NCI-H2196 treated with DMSO at 0.1 percent for 48 hours (cell line): Measurements from ENCODE around the gene ATP6V0A4.
"Not testable (repeated sequence)": the region's sequence is repeated elsewhere in the genome, so short reads cannot be mapped to it uniquely, and the experiment has no call there.

Experiments used
- DNase-seq: peaks from one replicate; lab custom pipeline; 2025; ENCODE audit not compliant: unreplicated experiment; lab: John Stamatoyannopoulos, UW

Gene ATP6V0A4

GRCh38 chr7:138752518-138753149 is 45.4 kb downstream of the ATP6V0A4 start:
- peak; percentile 95 for DNase-seq

GRCh38 chr7:138750901-138751464 is 47.0 kb downstream of the ATP6V0A4 start:
- DNase-seq: no peak

GRCh38 chr7:138750473-138750872 is 47.5 kb downstream of the ATP6V0A4 start:
- no peak for DNase-seq

- DNase-seq: no peak
Observed at GRCh38 chr7:138749960-138750359, 48.0 kb downstream of the ATP6V0A4 start.

DNA sequence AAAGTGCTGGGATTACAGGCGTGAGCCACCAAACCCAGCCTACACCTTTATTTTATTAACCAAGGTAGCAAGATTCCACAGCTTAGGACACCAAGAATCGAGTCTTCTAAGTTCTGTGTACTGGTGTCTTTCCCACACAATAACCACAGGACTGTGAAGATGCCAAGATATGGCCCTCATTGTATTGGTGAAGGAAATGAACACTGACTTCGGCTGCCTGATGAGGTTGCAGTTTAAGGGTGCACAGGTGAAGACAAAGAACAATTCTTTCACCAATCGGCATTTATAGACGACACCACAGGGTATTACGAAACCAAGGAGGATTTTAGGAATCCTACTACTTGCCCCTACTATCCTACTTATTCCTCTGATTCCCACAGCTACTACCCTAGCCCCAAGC is 49.3 kb downstream of the ATP6V0A4 start:
- DNase-seq: no peak

- no peak for DNase-seq
Observed at GRCh38 chr7:138746073-138746472, 51.9 kb downstream of the ATP6V0A4 start.

- DNase-seq: no peak
Observed at GRCh38 chr7:138745189-138745588, 52.8 kb downstream of the ATP6V0A4 start.

DNA sequence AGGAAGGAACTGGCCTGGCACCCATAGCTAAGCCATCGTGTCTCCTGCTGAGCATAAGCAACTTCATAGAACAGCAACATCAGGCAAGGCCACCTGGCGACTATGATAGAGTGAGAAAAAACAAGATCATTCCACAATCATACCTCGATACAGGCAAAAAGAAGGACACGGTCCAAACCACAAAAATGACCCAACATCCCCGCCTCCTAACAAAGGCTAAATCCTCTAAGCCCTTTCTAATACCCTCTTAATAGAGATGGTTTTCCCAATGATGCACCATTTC is 56.6 kb downstream of the ATP6V0A4 start:
- DNase-seq: no peak

GRCh38 chr7:138739859-138740258 is 58.1 kb downstream of the ATP6V0A4 start:
- no peak for DNase-seq

- DNase-seq: peak; percentile 69
Observed at GRCh38 chr7:138738551-138739335, 59.3 kb downstream of the ATP6V0A4 start.

GRCh38 chr7:138738114-138738513 is 59.9 kb downstream of the ATP6V0A4 start:
- no peak for DNase-seq

DNA sequence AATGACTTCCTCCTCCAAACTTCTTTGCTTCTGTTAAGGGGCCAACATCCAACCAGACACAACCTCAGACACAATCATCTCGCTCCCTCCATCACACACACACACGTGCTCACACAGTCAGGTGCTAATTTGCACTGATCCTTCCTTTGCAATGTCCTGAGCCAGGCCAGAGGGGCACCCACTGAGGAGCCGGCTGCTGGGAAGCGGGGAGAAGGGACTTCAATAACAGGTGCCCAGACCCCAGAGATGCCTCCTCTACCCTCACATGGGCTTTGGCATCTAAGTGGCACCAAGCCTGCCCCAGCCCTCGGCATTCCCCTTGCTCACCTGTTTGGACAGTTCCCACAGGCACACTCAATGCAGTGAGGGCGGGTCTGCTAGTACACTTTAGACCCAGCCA is 62.6 kb downstream of the ATP6V0A4 start:
- no peak for DNase-seq

- not testable (repeated sequence) for DNase-seq
Observed at GRCh38 chr7:138731733-138732132, 66.3 kb downstream of the ATP6V0A4 start.

GRCh38 chr7:138729444-138729843 is 68.6 kb downstream of the ATP6V0A4 start:
- DNase-seq: no peak

- no peak for DNase-seq
Observed at GRCh38 chr7:138727336-138728099, 70.5 kb downstream of the ATP6V0A4 start.

GRCh38 chr7:138726288-138726687 is 71.7 kb downstream of the ATP6V0A4 start:
- no peak for DNase-seq

DNA sequence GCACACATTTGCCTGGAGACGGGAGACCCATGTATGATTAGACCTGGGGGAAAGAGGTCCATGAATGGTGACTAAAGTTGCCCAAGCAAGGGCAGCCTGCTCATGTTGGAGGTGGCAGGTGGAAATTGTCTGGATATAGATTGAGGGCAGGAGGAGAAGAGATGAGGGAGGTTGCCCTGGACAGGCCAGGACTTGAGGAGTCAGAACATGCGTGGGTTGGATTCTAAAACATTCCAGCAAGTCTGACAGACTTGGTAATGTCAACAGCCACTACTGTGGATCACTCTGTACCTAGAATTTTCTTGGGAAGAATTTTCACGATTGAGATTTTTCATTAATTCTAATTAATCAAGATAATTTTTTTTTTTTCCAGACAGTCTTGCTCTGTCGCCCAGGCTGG is 77.7 kb downstream of the ATP6V0A4 start:
- DNase-seq: no peak

DNA sequence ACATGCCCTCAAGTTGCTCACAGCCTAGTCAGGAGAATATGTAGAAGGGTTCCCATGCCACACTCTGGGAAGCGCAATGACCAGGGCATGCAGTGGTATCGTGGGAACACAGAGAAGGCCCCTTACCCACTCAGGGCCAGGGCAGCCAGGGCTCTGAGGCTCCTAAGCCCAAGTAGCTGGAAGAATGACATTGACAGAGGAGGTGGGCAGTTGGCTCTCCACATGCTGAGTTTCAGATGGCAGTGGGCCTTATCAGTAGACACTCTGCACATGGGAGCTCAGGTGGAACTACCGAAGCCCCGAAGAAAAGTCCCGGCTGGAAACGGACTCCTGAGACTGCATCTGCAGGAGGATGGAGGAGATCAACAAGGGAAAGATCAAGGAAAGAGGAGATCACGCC is 81.1 kb downstream of the ATP6V0A4 start:
- DNase-seq: no peak

DNA sequence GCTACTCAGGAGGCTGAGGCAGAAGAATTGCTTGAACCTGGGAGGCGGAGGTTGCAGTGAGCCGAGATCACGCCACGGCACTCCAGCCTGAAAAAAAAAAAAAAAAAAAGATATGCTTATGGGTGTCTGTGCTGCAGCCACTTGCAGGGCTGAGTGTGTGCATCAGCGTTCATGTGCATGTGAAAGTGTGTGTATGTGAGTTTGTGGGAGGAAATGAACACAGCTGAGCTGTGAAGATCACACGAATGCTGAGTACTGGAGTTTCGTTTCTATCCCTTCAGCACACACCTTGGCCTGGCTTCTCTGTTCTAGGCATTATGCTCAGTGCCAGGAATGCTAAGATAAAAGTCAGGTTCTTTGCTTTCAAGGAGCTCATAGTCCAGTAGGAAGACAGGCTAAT is 84.8 kb downstream of the ATP6V0A4 start:
- no peak for DNase-seq

- DNase-seq: no peak
Observed at GRCh38 chr7:138712652-138713051, 85.3 kb downstream of the ATP6V0A4 start.

- DNase-seq: no peak
Observed at GRCh38 chr7:138710536-138711385, 87.2 kb downstream of the ATP6V0A4 start.
